GM18858 (cell line): ENCODE results near the gene CNOT1.
A peak's percentile ranks its signal among the peaks of the same experiment; 100 is the strongest.

Source experiments
- ATAC-seq: cut with Tn5 transposase; IDR thresholded peaks from one replicate; pipeline ENCODE4 v1.9.1; 2021; ENCODE audit not compliant: unreplicated experiment

Gene CNOT1

DNA sequence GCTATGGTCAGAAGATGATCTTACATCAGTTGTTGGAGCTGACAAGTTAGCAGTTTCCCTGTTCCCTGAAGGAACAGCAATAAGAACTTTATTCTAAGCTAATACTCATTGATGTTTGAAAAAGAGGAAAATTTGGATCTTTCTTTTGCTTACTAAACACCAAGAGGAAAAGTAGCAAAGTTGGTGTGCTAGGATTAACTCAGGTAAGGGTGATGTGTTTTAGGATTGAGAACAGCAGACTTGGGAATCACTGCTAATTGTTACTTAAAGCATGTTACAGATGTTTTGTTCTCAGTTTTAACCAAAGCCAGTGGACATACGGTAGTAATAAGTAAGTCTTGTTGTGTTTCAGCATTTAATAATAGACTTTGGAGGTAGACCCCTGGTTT lies 110.7 kb downstream of the CNOT1 start:
- ATAC-seq, result no peak

DNA sequence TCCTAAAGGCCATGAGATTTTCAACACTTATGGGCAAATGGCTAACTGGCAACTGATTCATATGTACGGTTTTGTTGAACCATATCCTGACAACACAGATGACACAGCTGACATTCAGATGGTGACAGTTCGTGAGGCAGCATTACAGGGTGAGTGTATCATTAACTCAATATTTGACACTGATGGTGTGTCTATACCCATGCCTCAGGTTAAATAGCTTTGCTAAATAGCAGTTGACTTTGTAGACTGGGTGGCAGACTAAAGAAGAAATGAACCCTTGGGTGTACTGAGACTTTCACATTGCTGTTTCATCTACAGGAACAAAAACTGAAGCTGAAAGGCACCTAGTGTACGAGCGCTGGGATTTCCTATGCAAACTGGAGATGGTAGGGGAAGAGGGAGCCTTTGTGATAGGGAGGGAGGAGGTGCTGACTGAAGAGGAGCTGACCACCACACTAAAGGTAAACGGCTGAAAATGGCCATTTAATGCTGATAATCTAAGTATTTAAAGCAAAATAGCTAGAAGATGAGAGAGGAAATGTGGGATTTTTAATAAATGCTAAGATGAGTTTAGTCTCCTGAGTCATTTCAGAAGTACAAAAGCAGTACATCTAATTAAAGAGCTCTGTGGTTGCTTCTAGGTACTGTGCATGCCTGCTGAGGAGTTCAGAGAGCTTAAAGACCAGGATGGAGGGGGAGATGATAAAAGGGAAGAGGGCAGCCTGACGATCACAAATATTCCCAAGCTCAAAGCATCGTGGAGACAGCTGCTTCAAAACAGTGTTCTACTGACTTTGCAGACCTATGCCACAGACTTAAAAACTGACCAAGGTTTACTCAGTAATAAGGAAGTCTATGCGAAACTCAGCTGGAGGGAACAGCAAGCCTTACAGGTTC lies 111.3 kb downstream of the CNOT1 start:
- peak; percentile 38 for ATAC-seq

DNA sequence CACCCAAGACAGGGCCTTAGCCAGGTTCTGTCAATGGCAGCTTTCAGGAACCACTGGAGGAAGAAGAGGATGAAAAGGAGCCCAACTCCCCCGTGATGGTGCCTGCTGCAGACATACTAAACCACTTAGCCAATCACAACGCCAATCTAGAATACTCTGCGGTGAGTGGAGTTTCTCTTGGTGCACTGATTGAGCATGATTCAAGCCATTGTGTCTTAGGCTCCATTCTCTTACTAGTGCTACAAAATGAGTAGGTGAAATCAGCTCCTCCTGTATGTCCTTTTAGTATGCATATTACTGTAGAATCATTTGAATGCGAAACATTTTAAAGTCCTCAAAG lies 112.9 kb downstream of the CNOT1 start:
- no peak for ATAC-seq

DNA sequence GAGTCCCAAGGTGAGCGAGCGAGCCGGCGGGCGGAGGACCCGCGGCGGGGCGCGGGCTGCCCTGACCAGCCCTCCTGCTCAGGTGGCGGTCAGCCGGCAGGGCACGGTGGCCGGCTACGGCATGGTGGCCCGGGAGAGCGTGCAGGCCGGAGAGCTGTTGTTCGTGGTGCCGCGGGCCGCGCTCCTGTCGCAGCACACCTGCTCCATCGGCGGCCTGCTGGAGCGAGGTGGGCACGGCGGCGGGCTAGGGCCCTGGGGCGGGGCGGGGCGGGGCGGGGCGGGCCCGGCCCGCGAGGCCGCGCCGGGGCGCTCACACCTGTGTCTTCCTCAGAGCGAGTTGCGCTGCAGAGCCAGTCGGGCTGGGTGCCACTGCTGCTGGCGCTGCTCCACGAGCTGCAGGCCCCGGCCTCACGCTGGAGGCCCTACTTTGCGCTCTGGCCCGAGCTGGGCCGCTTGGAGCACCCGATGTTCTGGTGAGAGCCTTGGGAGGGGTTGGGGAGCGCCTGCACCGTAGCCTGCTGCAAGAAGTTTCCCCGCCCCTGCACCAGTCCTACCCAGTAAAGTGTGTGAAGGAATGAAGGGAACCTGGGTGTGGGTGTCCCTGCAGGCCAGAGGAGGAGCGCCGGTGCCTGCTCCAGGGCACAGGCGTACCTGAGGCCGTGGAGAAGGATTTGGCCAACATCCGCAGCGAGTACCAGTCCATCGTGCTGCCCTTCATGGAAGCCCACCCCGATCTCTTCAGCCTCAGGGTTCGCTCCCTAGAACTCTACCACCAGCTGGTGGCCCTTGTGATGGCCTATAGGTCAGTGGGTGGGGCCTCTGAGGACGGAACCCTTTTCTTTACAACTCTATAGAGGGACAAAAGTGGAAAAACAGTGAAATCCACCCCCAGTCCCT lies 113.5 kb downstream of the CNOT1 start:
- ATAC-seq, result peak; percentile 33

DNA sequence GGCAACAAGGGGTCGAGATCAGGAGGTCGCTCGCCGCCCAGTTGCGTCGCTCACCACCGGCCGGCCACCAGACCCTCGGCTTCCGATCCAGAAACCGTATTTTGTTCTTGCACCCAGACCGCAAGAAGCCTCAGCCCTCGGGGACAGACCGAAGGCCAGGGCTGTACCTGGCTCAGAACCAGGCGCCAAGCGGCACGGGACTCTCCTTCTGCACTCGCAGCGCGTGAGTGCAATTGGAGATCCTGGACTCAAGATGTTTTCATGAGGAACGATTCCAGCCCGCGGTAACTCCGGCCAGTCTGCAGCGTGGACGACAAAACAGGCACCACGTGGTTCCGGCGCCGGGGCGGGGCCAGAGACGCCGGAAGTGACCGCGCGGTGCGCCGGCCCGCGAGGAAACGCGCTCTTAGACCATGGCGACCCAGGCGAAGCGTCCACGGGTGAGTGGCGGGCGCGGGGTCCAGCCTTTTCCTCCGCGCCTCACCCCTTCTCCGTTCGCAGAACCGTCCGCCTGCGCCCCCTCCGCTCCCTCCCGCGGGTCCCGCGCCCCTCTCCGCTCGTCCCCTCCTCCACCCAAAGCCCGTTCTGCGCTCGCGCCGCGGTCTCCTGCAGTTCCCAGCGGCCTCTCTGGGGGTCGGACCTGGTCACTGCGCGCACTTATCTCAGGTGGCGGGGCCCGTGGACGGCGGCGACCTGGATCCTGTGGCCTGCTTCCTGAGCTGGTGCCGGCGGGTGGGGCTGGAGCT lies 114.3 kb downstream of the CNOT1 start, which contains the start of gene SETD6:
TSS of gene SETD6 (plus strand) at position 393 of the 746 bp plus-strand sequence. CDS start at position 414, 21 bp downstream.
- ATAC-seq, result peak; percentile 58

DNA sequence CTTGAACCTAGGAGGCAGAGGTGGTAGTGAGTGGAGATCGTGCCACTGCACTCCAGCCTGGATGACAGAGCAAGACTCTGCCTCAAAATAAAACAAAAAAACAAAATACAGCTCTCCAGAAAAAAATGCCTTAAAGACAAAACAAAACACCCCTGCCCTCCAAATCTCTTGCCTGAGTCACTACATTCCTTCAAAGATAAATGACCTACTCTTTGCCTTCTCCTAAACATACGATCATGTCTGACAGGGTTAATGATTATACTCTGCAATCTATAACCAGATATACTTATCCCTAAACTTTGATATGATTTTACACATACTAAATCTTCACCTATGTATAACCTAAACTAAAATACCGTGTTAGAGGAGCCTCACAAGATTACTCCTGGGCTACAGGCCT lies 115.8 kb downstream of the CNOT1 start:
- ATAC-seq, result no peak

DNA sequence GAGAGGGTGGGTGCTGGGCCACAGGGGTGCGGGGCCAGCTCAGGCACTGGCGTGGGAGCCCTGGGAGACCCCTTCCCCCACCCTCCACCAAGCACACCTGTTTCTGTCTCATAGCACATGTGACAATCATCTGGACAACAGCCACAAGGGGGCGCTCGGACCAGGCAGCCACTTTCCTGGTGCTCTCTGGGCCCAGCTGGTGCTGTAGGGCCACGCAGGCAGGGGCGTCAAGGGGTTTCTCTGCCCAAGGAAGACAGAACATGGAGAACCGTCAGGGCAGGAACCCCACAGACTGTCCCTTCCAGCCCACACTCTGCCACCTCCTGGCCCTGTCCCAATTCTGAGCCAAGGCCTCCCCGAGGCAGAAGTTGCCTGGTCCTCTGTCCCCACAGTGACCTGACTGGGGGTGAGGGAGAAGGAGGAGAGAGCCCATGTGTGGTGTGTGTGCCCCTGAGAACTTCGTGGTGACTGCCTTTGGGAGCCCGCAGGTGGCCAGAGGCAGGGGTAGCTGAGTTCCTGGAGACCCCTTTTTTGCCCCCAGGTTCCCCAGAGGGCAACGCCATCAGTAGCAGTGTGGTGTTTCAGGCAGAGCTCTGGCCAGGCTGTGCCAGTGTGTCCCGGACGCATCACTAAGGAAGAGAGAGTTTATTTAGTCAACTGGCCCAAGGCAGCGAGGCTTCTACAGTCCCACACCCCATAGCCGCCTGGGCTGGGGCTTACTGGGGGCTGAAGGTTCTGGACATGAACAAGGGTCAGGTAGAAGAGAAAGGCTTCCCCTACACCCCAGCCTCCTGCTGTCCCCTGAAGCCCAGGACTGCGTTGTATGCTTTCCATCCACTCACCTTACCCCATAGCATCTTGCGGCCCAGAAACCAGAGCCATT lies 117.5 kb downstream of the CNOT1 start:
- ATAC-seq, result no peak

DNA sequence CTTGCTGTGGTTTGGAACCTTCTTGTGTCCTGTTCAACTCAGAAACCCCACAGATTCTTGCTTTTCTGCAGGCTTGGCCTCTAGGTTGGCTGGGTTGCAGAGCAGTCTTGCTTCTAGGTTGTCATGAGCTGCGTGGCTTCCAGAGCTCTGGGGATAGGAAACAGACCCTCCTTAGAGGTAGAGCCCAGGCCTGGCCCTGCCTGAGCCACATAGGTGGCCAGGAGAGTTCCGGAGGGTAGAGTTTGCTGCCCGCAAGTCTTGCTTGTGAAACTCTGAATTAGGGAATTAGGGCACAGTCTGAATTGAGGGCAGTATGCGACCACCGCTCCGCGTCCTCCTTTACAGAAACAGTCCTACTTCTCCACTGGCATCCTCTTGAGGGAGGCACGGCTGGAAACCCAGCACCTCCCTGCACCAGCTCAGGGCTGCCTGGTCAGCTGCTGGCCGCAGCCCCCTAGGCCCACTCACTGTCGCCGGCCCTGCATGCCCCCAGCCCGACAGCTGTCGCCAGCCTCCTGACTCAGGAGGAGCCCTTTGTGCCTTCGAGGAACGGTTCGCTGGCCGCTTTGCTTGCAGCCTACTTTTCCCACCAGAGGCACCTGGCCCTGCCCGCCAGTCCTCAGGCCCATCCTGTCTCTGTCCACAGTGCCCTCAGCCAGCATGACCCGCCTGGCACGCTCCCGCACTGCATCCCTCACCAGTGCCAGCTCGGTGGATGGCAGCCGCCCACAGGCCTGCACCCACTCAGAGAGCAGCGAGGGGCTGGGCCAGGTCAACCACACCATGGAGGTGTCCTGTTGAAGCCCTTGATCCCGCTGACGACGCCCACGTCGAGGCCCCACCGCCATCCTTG lies 118.6 kb downstream of the CNOT1 start:
- no peak for ATAC-seq

DNA sequence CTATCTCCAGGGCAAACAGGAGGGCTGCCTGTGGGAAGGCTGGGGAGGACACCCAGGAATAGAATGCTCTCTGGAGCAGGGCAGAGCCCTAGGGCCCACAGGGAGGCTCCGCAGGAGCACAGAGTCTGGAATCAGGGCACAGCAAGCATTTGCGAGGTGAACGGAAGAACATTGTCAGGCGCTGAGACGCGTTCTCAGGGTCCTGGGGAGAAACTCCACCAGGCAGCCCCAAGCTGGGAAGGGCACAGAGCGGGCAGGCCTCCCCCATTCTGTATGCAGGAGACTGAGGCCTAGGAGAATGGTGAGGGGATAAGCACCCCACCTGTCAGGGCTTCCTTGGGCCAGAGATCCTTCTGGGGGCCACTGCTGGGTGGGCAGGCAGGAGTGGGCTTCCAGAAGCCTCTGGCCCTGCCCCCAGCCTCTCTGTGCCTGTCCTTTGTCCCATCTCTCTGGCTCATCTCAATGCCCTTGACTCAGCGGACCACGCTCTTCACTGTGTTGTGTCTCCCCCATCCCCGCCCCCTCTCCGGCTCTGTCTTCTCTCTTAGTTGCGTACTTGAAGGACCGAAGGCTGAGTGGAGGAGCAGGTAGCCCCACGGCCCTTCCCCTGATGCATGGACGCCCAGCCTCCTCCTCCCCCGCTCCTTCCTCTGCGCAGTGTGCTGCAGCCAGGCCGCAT lies 119.4 kb downstream of the CNOT1 start:
- ATAC-seq, result no peak

DNA sequence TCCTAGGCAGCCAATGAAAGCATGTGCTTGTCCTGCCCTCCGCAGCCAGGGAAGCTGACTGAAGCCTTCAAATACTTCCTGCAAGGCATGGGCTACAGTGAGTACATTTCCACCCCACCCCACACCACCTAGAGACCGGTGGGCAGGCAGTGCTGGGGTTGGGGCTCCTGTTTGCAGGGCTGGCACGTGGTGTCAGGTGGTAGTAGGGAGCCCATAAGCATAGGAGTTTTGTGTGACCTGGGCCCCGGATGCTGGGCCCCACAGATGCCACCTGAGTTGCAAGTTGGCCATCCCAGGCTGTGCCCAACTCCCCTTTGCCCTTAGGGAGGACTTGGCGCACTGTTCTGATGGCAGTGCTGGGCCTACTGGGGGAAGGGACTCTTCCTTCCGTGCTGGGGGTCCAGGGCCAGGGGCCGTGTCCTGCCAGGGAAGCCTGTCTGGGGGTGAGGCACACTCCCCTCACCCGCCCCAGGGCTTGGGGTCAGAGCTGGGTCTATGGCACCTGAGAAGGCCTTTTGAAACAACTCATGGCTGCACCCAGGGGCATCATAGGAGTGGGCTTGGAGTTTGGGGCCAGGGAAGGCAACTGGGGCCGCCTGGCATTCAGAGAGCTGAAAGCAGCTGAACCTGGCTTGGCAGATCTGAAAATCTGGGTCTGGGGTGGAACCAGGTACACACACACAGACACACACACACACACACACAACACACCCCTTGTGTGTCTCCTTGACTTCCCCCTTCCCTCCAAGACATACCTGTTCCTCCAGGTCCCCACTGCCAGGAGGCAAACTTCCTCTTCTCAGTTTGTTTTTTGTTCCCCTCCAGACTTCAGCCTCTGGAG lies 120.2 kb downstream of the CNOT1 start:
- no peak for ATAC-seq

DNA sequence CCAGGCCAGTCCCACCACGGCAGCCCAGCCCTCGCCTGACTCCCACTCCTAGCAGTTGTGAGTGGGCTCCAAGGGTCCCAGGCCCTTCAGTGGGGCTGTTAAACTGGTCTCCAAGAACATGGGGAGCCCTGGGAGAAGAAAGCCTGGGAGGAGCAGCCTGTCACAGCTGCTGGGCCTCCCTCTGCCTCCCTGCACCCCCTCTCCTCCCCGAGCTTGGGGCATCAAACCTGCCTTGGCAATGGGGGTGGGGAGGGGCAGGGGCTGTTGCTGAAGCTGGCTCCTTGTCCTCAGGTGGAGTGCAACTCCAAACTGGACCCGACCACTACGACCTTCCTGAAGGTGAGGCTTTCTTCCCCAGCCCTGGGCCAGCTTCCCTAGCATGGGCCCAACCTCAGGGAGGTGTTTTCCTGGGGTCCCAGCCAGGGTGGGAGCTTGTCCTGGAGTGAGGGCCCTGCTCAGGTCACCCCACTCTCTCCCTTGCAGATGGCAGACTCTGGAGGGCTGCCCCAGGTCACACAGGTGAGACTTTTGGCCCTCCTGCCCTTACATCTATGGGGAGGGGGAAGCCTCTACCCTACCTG lies 120.9 kb downstream of the CNOT1 start:
- ATAC-seq, result no peak

DNA sequence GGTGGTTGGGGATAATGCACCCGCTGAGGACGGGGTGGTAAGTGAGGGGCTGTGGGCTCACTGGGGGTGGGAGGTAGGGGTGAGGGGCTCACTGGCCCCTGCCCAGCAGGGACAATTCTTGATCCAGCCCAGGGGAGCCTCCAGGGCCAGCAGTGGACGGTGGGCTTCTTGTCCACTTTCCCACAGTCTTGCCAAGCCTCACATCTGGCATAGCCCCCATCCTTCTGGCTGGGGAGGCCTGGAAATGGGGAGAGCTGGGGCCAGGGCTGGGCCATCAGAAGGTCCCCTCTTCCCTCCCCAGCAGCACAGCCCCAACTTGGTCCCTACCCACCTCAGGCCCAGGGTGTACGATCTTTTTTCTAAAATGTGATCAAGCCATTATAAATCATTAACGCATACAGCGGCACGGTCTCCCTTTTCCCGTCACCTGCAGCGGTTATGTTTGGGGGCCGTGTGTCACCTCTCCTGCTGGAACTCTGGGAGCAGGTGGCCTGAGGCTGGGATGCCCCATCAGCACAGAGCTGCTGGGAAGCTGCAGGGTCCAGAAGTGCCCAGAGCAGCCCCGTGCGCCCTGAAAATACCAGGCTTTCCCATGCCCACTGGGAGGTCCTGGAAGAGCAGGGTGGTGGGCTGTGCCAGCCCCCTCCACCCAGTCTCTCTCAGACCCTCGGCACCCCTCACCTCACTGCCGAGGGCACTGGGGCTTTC lies 121.5 kb downstream of the CNOT1 start:
- no peak for ATAC-seq

DNA sequence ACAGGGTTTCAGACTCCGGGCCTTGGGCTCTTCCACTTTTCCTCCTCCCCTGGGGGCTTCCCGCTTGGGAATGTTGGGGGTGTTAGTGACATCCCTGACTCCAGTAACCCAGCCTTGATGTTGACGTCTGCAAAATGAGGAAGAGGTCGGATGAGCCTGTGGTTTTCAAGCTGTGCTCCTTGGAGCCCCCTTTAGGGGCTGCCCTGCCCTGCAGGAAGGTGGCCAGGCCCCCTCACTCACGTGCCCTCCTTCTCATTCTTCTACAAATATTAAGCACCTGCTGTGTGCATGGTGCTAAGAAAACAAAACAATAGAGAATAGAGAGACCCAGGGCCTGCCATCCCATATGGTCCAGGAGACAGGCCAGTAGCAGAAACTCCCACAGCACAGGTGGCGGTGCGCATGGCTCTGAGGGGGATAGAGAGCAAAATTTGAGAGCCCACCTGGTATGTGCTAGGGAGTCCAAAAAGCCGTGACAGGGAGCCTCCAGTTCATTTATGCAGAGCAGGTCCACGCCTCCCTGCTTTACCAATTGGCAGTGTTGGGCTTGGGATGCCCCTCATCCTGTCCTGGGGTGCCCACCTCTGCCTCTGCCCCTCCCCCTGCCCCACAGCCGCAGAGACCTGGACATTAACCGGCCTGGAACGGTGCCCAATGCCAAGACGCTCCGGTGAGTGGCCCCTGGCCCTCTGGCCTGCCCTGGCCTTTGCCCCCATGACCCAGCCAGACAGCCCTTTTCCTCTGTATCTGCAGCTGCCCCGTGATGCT lies 122.2 kb downstream of the CNOT1 start:
- no peak for ATAC-seq

DNA sequence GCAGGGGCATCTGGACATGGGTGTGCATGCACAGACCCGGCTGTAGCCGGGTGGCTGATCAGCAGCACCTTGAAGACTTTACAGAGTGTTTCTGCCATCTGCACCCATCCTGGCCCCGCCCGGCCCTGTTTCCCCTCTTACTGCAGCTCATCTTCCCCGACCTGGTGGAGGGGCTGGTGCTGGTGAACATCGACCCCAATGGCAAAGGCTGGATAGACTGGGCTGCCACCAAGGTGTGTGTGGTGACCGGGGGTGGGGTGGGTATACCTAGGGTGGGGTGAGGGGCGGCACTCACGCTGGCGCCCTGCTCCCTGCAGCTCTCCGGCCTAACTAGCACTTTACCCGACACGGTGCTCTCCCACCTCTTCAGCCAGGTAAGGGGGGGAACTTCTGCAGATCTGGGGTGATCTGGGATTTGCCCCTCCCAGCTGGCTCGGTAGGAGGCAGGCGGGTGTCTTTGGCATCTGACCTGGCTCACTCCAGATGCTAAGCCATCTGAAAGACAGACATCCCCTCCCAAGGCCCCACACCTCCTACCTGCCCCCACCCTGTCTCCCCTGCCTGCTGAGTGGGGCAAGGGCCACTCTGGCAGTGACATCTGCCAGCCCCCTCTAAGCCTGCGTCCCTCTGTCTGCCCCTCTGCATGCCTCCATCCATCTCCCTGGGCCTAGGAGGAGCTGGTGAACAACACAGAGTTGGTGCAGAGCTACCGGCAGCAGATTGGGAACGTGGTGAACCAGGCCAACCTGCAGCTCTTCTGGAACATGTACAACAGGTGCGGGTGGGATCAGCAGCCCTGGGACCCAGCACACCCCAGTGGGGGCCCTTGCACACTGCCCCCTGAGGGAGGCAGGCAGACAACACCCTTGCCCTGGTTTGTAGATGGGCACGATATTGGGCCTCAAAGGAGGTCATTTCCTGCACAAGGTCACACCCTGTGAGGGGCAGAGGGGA lies 123.1 kb downstream of the CNOT1 start:
- ATAC-seq, result no peak
